SKM-1 (cell line): Measurements from ENCODE around the gene SIGLEC10.

ENCODE experiments used
- DNase-seq: peaks from one replicate; lab custom pipeline; 2025; ENCODE audit not compliant: unreplicated experiment; lab: John Stamatoyannopoulos, UW

SIGLEC10 gene

GRCh38 chr19:51396175-51396574, 21.3 kb downstream of the SIGLEC10 start:
- DNase-seq: no peak

GRCh38 chr19:51394050-51394836, 23.2 kb downstream of the SIGLEC10 start:
- peak; percentile 82 for DNase-seq

GRCh38 chr19:51392701-51393100, 24.7 kb downstream of the SIGLEC10 start:
- DNase-seq: no peak

- DNase-seq: no peak
These were observed 26.3 kb downstream of the SIGLEC10 start for GRCh38 chr19:51391073-51391611.

- no peak for DNase-seq
These were observed 28.3 kb downstream of the SIGLEC10 start for GRCh38 chr19:51389143-51389542.

GRCh38 chr19:51387924-51388389, 29.5 kb downstream of the SIGLEC10 start, which contains the start of gene LIM2:
Gene LIM2 (minus strand): TSS chr19:51387974. CDS start chr19:51387443, 531 bp downstream.
- no peak for DNase-seq

GRCh38 chr19:51386882-51387520, 30.4 kb downstream of the SIGLEC10 start:
- DNase-seq: no peak

GRCh38 chr19:51382004-51382403, 35.4 kb downstream of the SIGLEC10 start:
- DNase-seq: no peak

- no peak for DNase-seq
These were observed 37.1 kb downstream of the SIGLEC10 start for GRCh38 chr19:51380379-51380778.

GRCh38 chr19:51377422-51377821, 40.0 kb downstream of the SIGLEC10 start:
- DNase-seq: no peak

- no peak for DNase-seq
These were observed 41.8 kb downstream of the SIGLEC10 start for GRCh38 chr19:51375504-51376221.

- peak; percentile 62 for DNase-seq
These were observed 44.6 kb downstream of the SIGLEC10 start, which contains the start of gene NKG7 for GRCh38 chr19:51372649-51373504. Gene NKG7 (minus strand): TSS chr19:51372654. CDS start chr19:51372535, 119 bp downstream.

- DNase-seq: no peak
These were observed 45.3 kb downstream of the SIGLEC10 start for GRCh38 chr19:51372021-51372648.

- DNase-seq: no peak
These were observed 46.2 kb downstream of the SIGLEC10 start for GRCh38 chr19:51371186-51371690.

- DNase-seq: no peak
These were observed 47.2 kb downstream of the SIGLEC10 start for GRCh38 chr19:51370230-51370629.

- DNase-seq: peak; percentile 13
These were observed 48.8 kb downstream of the SIGLEC10 start, which contains the start of gene CLDND2 for GRCh38 chr19:51368366-51369282. Gene CLDND2 (minus strand): TSS chr19:51369003. CDS start chr19:51368577, 426 bp downstream.

GRCh38 chr19:51367565-51368365, 49.7 kb downstream of the SIGLEC10 start:
- peak; percentile 70 for DNase-seq

GRCh38 chr19:51367255-51367564, 50.2 kb downstream of the SIGLEC10 start:
- DNase-seq: no peak
